Measurements from ENCODE around the gene LETM1. TPM values are rescaled to one million over a fixed set of nuclear protein-coding genes. Genes with fewer than 3 reads are reported as not detected.

The LETM1 gene
- total and polyA plus RNA-seq, 2 experiments from 2014 or later, result 19.0 to 42.3 TPM

GRCh38 chr4:1834047-1834775, 21.7 kb downstream of the LETM1 start:
- no peak overlapping the region for H3K27ac ChIP-seq
- H3K36me3 ChIP-seq (ENCODE audit: low read depth), result peaks cover 13% of the 10 kb centered on the region; the same call in 1 of the 2 replicates
- H2AFZ ChIP-seq, result no peak overlapping the region
- H4K20me1 ChIP-seq (ENCODE audit: insufficient read depth), result no peaks in the 10 kb centered on the region
- H3K9me2 ChIP-seq (ENCODE audit: insufficient read depth), result no peaks in the 10 kb centered on the region
- no peak for DNase-seq
- TF ChIP-seq EZH2 (IDR thresholded peaks at IDR 0.05; ENCODE audit: insufficient read depth, poor library complexity, severe bottlenecking) (no peak), EZH2phosphoT487 (IDR thresholded peaks at IDR 0.05; ENCODE audit: insufficient read depth, low read depth) (no peak)
- H3F3A ChIP-seq (ENCODE audit: insufficient read depth), result peaks cover 7% of the 10 kb centered on the region; the same call in 1 of the 2 replicates
- H3K4me3 ChIP-seq, result no peak overlapping the region
- H3K9me3 ChIP-seq (ENCODE audit: low read depth), result no peaks in the 10 kb centered on the region
- in situ Hi-C loops (cut with MboI), result no loop called here
- no peak overlapping the region for H3K9ac ChIP-seq
- WGBS, 2 experiments (ENCODE audit: low coverage in 1 of 2, low lambda C conversion rate in 2 of 2, missing lambda C conversion rate in 2 of 2), result 84 to 87% methylated on average over 19 to 21 of the region's 21 CpGs
- no peak overlapping the region for H3K4me2 ChIP-seq (ENCODE audit: unreplicated experiment)
- H3K4me1 ChIP-seq (ENCODE audit: insufficient read depth), result no peaks in the 10 kb centered on the region
- peaks cover 25% of the 10 kb centered on the region for H3K79me2 ChIP-seq (ENCODE audit: insufficient read depth)
- H3K27me3 ChIP-seq (replicated peaks; ENCODE audit: insufficient read depth), result no peaks in the 10 kb centered on the region

GRCh38 chr4:1833307-1834046, 22.5 kb downstream of the LETM1 start:
- TF ChIP-seq EZH2 (IDR thresholded peaks at IDR 0.05; ENCODE audit: insufficient read depth, poor library complexity, severe bottlenecking), result no peak
- TF ChIP-seq EZH2phosphoT487 (IDR thresholded peaks at IDR 0.05; ENCODE audit: insufficient read depth, low read depth), result no peak
- H3K9me3 ChIP-seq (ENCODE audit: low read depth), result no peaks in the 10 kb centered on the region
- H4K20me1 ChIP-seq (ENCODE audit: insufficient read depth), result no peaks in the 10 kb centered on the region
- H3K4me2 ChIP-seq (ENCODE audit: unreplicated experiment), result no peak overlapping the region
- H3K4me3 ChIP-seq, result no peak overlapping the region
- no peaks in the 10 kb centered on the region for H3K4me1 ChIP-seq (ENCODE audit: insufficient read depth)
- no peak overlapping the region for H3K27ac ChIP-seq
- H3K9me2 ChIP-seq (ENCODE audit: insufficient read depth), result no peaks in the 10 kb centered on the region
- H3F3A ChIP-seq (ENCODE audit: insufficient read depth), result peaks cover 7% of the 10 kb centered on the region; the same call in 1 of the 2 replicates
- H2AFZ ChIP-seq, result no peak overlapping the region
- peaks cover 5% of the 10 kb centered on the region; the same call in 1 of the 2 replicates for H3K36me3 ChIP-seq (ENCODE audit: low read depth)
- peaks cover 18% of the 10 kb centered on the region for H3K79me2 ChIP-seq (ENCODE audit: insufficient read depth)
- DNase-seq, result no peak
- H3K9ac ChIP-seq, result no peak overlapping the region
- WGBS, 2 experiments (ENCODE audit: low coverage in 1 of 2, low lambda C conversion rate in 2 of 2, missing lambda C conversion rate in 2 of 2), result 91 to 93% methylated on average over 14 of the region's 14 CpGs
- no peaks in the 10 kb centered on the region for H3K27me3 ChIP-seq (replicated peaks; ENCODE audit: insufficient read depth)
- in situ Hi-C loops (cut with MboI), result no loop called here

- Histone ChIP-seq H3F3A (ENCODE audit: insufficient read depth) (peaks cover 7% of the 10 kb centered on the region; the same call in 1 of the 2 replicates), H3K9me3 (ENCODE audit: low read depth) (no peaks in the 10 kb centered on the region), H3K4me1 (ENCODE audit: insufficient read depth) (no peaks in the 10 kb centered on the region), H2AFZ (no peak overlapping the region), H3K4me2 (ENCODE audit: unreplicated experiment) (no peak overlapping the region), H3K36me3 (ENCODE audit: low read depth) (peaks cover 4% of the 10 kb centered on the region; the same call in 1 of the 2 replicates), H3K27ac (no peak overlapping the region), H3K9me2 (ENCODE audit: insufficient read depth) (no peaks in the 10 kb centered on the region), H3K79me2 (ENCODE audit: insufficient read depth) (peaks cover 12% of the 10 kb centered on the region), H3K27me3 (replicated peaks; ENCODE audit: insufficient read depth) (no peaks in the 10 kb centered on the region), H4K20me1 (ENCODE audit: insufficient read depth) (no peaks in the 10 kb centered on the region), H3K9ac (no peak overlapping the region), H3K4me3 (no peak overlapping the region)
- TF ChIP-seq EZH2phosphoT487 (IDR thresholded peaks at IDR 0.05; ENCODE audit: insufficient read depth, low read depth), result no peak
- no peak for TF ChIP-seq EZH2 (IDR thresholded peaks at IDR 0.05; ENCODE audit: insufficient read depth, poor library complexity, severe bottlenecking)
- in situ Hi-C loops (cut with MboI), result no loop called here
- WGBS, 2 experiments (ENCODE audit: low coverage in 1 of 2, low lambda C conversion rate in 2 of 2, missing lambda C conversion rate in 2 of 2), result 93 to 96% methylated on average over 18 of the region's 18 CpGs
- DNase-seq, result no peak
Measured at GRCh38 chr4:1832690-1833089, 23.3 kb downstream of the LETM1 start.

GRCh38 chr4:1831331-1831730, 24.6 kb downstream of the LETM1 start:
- Histone ChIP-seq H3K9me3 (ENCODE audit: low read depth) (no peaks in the 10 kb centered on the region), H3K9ac (no peak overlapping the region), H3F3A (ENCODE audit: insufficient read depth) (peaks cover 7% of the 10 kb centered on the region; the same call in 1 of the 2 replicates), H3K4me1 (ENCODE audit: insufficient read depth) (no peaks in the 10 kb centered on the region), H4K20me1 (ENCODE audit: insufficient read depth) (no peaks in the 10 kb centered on the region), H3K27me3 (replicated peaks; ENCODE audit: insufficient read depth) (no peaks in the 10 kb centered on the region), H3K36me3 (ENCODE audit: low read depth) (peaks cover 4% of the 10 kb centered on the region; the same call in 1 of the 2 replicates), H3K9me2 (ENCODE audit: insufficient read depth) (no peaks in the 10 kb centered on the region), H3K4me2 (ENCODE audit: unreplicated experiment) (no peak overlapping the region), H3K4me3 (no peak overlapping the region), H2AFZ (no peak overlapping the region), H3K27ac (no peak overlapping the region), H3K79me2 (ENCODE audit: insufficient read depth) (peaks cover 5% of the 10 kb centered on the region; the same call in 1 of the 2 replicates)
- DNase-seq, result no peak
- in situ Hi-C loops (cut with MboI), result no loop called here
- WGBS, 2 experiments (ENCODE audit: low coverage in 1 of 2, low lambda C conversion rate in 2 of 2, missing lambda C conversion rate in 2 of 2), result 84 to 87% methylated on average over 8 of the region's 8 CpGs
- no peak for TF ChIP-seq EZH2 (IDR thresholded peaks at IDR 0.05; ENCODE audit: insufficient read depth, poor library complexity, severe bottlenecking)
- TF ChIP-seq EZH2phosphoT487 (IDR thresholded peaks at IDR 0.05; ENCODE audit: insufficient read depth, low read depth), result no peak
